HEK293T (cell line): ENCODE data around the gene NCOA4.

Source experiments
- CTCF ChIA-PET: fragments of 350-600 bp; formaldehyde crosslinking; extraction: SDS; loops from one replicate; lab custom pipeline; 2021; ENCODE audit warnings: antibody characterized with exemption, inconsistent platforms; lab: Yijun Ruan, JAX
- POLR2A ChIA-PET: fragments of 350-600 bp; formaldehyde crosslinking; extraction: SDS; loops from one replicate; lab custom pipeline; 2020; ENCODE audit warnings: antibody characterized with exemption, inconsistent platforms; lab: Yijun Ruan, JAX
- DNase-seq: peaks from one replicate; pipeline ENCODE4 v3.0.0; 2012; ENCODE audit warnings: mixed read lengths; ENCODE audit errors: extremely low spot score
- ARNT ChIP-seq: fragments of 450-650 bp; IDR thresholded peaks from 2 replicates; pipeline ENCODE4 v1.6.1; 2017; ENCODE audit warnings: mild to moderate bottlenecking
- BHLHE40 ChIP-seq: fragments of 450-650 bp; IDR thresholded peaks from 2 replicates; pipeline ENCODE4 v1.6.1; 2016; ENCODE audit warnings: mild to moderate bottlenecking, moderate library complexity, borderline replicate concordance
- CTBP1 ChIP-seq: fragments of 450-650 bp; IDR thresholded peaks from 2 replicates; pipeline ENCODE4 v1.6.1; 2016; ENCODE audit warnings: borderline replicate concordance
- ELF4 ChIP-seq: fragments of 450-650 bp; IDR thresholded peaks from 2 replicates; pipeline ENCODE4 v1.6.1; 2017; ENCODE audit warnings: antibody characterized with exemption
- FOXA1 ChIP-seq: fragments of 450-650 bp; IDR thresholded peaks from 2 replicates; pipeline ENCODE4 v1.6.1; 2016; ENCODE audit warnings: mild to moderate bottlenecking
- FOXK2 ChIP-seq: fragments of 450-650 bp; IDR thresholded peaks from 2 replicates; pipeline ENCODE4 v1.6.1; 2016; ENCODE audit warnings: mild to moderate bottlenecking
- FOXM1 ChIP-seq: fragments of 450-650 bp; IDR thresholded peaks from 2 replicates; pipeline ENCODE4 v1.6.1; 2017; ENCODE audit warnings: mild to moderate bottlenecking, borderline replicate concordance
- HDGF ChIP-seq: fragments of 450-650 bp; IDR thresholded peaks from 2 replicates; pipeline ENCODE4 v1.6.1; 2017; ENCODE audit warnings: antibody characterized with exemption, borderline replicate concordance
- L3MBTL2 ChIP-seq: fragments of 450-650 bp; conservative IDR thresholded peaks from 2 replicates; pipeline ENCODE4 v1.6.1; 2016; ENCODE audit warnings: mild to moderate bottlenecking
- LEF1 ChIP-seq: fragments of 450-650 bp; IDR thresholded peaks from 2 replicates; pipeline ENCODE4 v1.6.1; 2017; ENCODE audit warnings: mild to moderate bottlenecking, borderline replicate concordance
- NFRKB ChIP-seq: fragments of 450-650 bp; IDR thresholded peaks from 2 replicates; pipeline ENCODE4 v1.6.1; 2016; ENCODE audit warnings: mild to moderate bottlenecking, moderate library complexity
- PKNOX1 ChIP-seq: fragments of 450-650 bp; IDR thresholded peaks from 2 replicates; pipeline ENCODE4 v1.6.1; 2016
- SP1 ChIP-seq: fragments of 450-650 bp; IDR thresholded peaks from 2 replicates; pipeline ENCODE4 v1.6.1; 2017
- SUZ12 ChIP-seq: fragments of 450-650 bp; IDR thresholded peaks from 2 replicates; pipeline ENCODE4 v1.6.1; 2016; ENCODE audit warnings: mild to moderate bottlenecking
- TARDBP ChIP-seq: fragments of 450-650 bp; IDR thresholded peaks from 2 replicates; pipeline ENCODE4 v1.6.1; 2016
- ZNF384 ChIP-seq: fragments of 450-650 bp; IDR thresholded peaks from 2 replicates; pipeline ENCODE4 v1.6.1; 2016

NCOA4 gene

GRCh38 chr10:46028584-46029460, 1.6 kb downstream of the NCOA4 start:
- peak; percentile 56 for DNase-seq

GRCh38 chr10:46026106-46026505, 4.3 kb downstream of the NCOA4 start:
- DNase-seq = no peak
- ChIA-PET POLR2A (interaction anchor here (1.0 kb wide), 1 partner anchor 55 kb away, joined by 3 read pairs; no protein-coding TSS in a partner anchor), CTCF (no interaction called here)
- no peak for TF ChIP-seq L3MBTL2
- no peak for TF ChIP-seq FOXM1
- no peak for TF ChIP-seq BHLHE40
- TF ChIP-seq HDGF = no peak
- no peak for TF ChIP-seq FOXA1
- no peak for TF ChIP-seq CTBP1

More at GRCh38 chr10:46028584-46029460, 1.6 kb downstream of the NCOA4 start:
- ChIA-PET CTCF (interaction anchor here (0.6 to 1.0 kb wide), 4 partner anchors 11 to 255 kb away, joined by 3 to 4 read pairs (median 3); no protein-coding TSS in a partner anchor), POLR2A (no interaction called here)
- TF ChIP-seq ZNF384 (no peak), TARDBP (no peak), PKNOX1 (0 out of 2 replicates have a peak, but pooled peaks have one; percentile 23)

GRCh38 chr10:46025406-46025805, 5.0 kb downstream of the NCOA4 start:
- ChIA-PET POLR2A (no interaction called here), CTCF (no interaction called here)
- no peak for DNase-seq
- TF ChIP-seq PKNOX1 = no peak
- TF ChIP-seq ARNT = no peak
- no peak for TF ChIP-seq ZNF384
- TF ChIP-seq L3MBTL2 = no peak
- TF ChIP-seq ELF4 = no peak
- no peak for TF ChIP-seq CTBP1
- TF ChIP-seq SP1 = no peak
- TF ChIP-seq HDGF = no peak
- no peak for TF ChIP-seq FOXM1
- TF ChIP-seq SUZ12 = no peak
- no peak for TF ChIP-seq LEF1
- TF ChIP-seq TARDBP = no peak
- TF ChIP-seq NFRKB = no peak
- TF ChIP-seq FOXK2 = no peak
- no peak for TF ChIP-seq FOXA1

- ChIA-PET CTCF (no interaction called here), POLR2A (no interaction called here)
- TF ChIP-seq CTBP1 (no peak), PKNOX1 (no peak), ZNF384 (no peak), FOXK2 (no peak), FOXM1 (no peak), ARNT (no peak), BHLHE40 (no peak), SUZ12 (no peak)
- DNase-seq = no peak
Measured at GRCh38 chr10:46024948-46025347, 5.5 kb downstream of the NCOA4 start.

- peak; percentile 85 for DNase-seq
- POLR2A ChIA-PET = no interaction called here
- TF ChIP-seq ARNT = 0 out of 2 replicates have a peak, but pooled peaks have one; percentile 38
- no peak for TF ChIP-seq SUZ12
- no peak for TF ChIP-seq FOXA1
- no peak for TF ChIP-seq SP1
- no peak for TF ChIP-seq CTBP1
- TF ChIP-seq L3MBTL2 = peak; percentile 62
- no peak for TF ChIP-seq BHLHE40
- no peak for TF ChIP-seq PKNOX1
- TF ChIP-seq HDGF = no peak
- TF ChIP-seq ZNF384 = no peak
- TF ChIP-seq NFRKB = no peak
- TF ChIP-seq FOXK2 = no peak
- CTCF ChIA-PET = interaction anchor here (0.8 kb wide), 2 partner anchors 17 to 788 kb away, joined by 3 read pairs; no protein-coding TSS in a partner anchor
Measured at GRCh38 chr10:46022978-46023702, 7.3 kb downstream of the NCOA4 start.

GRCh38 chr10:46020344-46020657, 10.1 kb downstream of the NCOA4 start:
- TF ChIP-seq CTBP1 (no peak), SP1 (no peak), NFRKB (no peak), FOXK2 (no peak), PKNOX1 (no peak), BHLHE40 (no peak), LEF1 (no peak)
- CTCF ChIA-PET = interaction anchor here (0.6 kb wide), 1 partner anchor 16 kb away, joined by 5 read pairs; no protein-coding TSS in a partner anchor
- DNase-seq = no peak

More at GRCh38 chr10:46020344-46020657, 10.1 kb downstream of the NCOA4 start:
- POLR2A ChIA-PET = no interaction called here
